Calu3 (cell line): ENCODE data around the gene SLC4A1. TPM values are rescaled to one million over a fixed set of nuclear protein-coding genes. Genes with fewer than 3 reads are reported as not detected.

Experiments used
- BruUV-seq: library from RNA; stranded (reverse); fragments of 400-500 nt; replicated peaks from 2 replicates; lab custom pipeline; 2021; lab: Mats Ljungman, UMichigan
- CTCF ChIA-PET: fragments of 300-600 bp; sonication (Branson Sonifier 250); formaldehyde crosslinking; loops from one replicate; lab custom pipeline; 2022; ENCODE audit warnings: antibody characterized with exemption; lab: Charles Lee
- DNase-seq: peaks from one replicate; pipeline ENCODE4 v3.0.0; 2022
- H3K27ac Mint-ChIP-seq: one replicate; pipeline ENCODE4 v1.8.0; 2022; ENCODE audit warnings: mixed read lengths; ENCODE audit not compliant: unreplicated experiment
- H3K27me3 Mint-ChIP-seq: one replicate; pipeline ENCODE4 v1.8.0; 2022; ENCODE audit warnings: mixed read lengths; ENCODE audit not compliant: unreplicated experiment
- H3K36me3 Mint-ChIP-seq: one replicate; pipeline ENCODE4 v1.8.0; 2022; ENCODE audit warnings: mild to moderate bottlenecking, moderate library complexity, mixed read lengths; ENCODE audit not compliant: insufficient read depth, unreplicated experiment
- H3K4me1 Mint-ChIP-seq: one replicate; pipeline ENCODE4 v1.8.0; 2022; ENCODE audit warnings: mild to moderate bottlenecking, low read depth, mixed read lengths; ENCODE audit not compliant: unreplicated experiment
- H3K4me3 Mint-ChIP-seq: one replicate; pipeline ENCODE4 v1.8.0; 2022; ENCODE audit warnings: mild to moderate bottlenecking, low read depth, moderate library complexity, mixed read lengths; ENCODE audit not compliant: unreplicated experiment
- H3K9me3 Mint-ChIP-seq: one replicate; pipeline ENCODE4 v1.8.0; 2022; ENCODE audit warnings: low read depth, mixed read lengths; ENCODE audit not compliant: unreplicated experiment
- CTCF ChIP-seq: fragments of 200-600 bp; IDR thresholded peaks from one replicate; pipeline ENCODE4 v1.8.0; 2022; ENCODE audit warnings: antibody characterized with exemption; ENCODE audit not compliant: unreplicated experiment
- intact Hi-C: fragments of 100-400 bp; cut with micrococcal nuclease; formaldehyde crosslinking; loops from one replicate; pipeline ENCODE4 v1.10.0; 2022; ENCODE audit not compliant: unreplicated experiment
- total RNA-seq: library from RNA; stranded (reverse); gene quantifications from 2 replicates; pipeline ENCODE4 v1.2.3, GENCODE V29; 2022

SLC4A1 gene
- total RNA-seq, 1 experiment from 2014 or later, result not detected

- Mint-ChIP-seq H3K27ac (no peak overlapping the region), H3K4me1 (peaks cover 30% of the 10 kb centered on the region), H3K9me3 (no peaks in the 10 kb centered on the region), H3K4me3 (no peak overlapping the region), H3K36me3 (peaks cover 52% of the 10 kb centered on the region), H3K27me3 (no peaks in the 10 kb centered on the region)
- BruUV-seq, result no TSS peak
- TF ChIP-seq CTCF, result no peak
- no peak for DNase-seq
- intact Hi-C loops, result no loop called here
- CTCF ChIA-PET, result interaction anchor here (1.1 to 1.4 kb wide), 2 partner anchors 13 to 139 kb away, joined by 4 to 8 read pairs; partner anchors contain the start of gene UBTF
Observed at GRCh38 chr17:44206825-44207155, 61.1 kb downstream of the SLC4A1 start.

- Mint-ChIP-seq H3K4me1 (peaks cover 34% of the 10 kb centered on the region), H3K9me3 (no peaks in the 10 kb centered on the region), H3K4me3 (no peak overlapping the region), H3K27me3 (no peaks in the 10 kb centered on the region), H3K36me3 (peaks cover 46% of the 10 kb centered on the region), H3K27ac (no peak overlapping the region)
- DNase-seq, result peak; percentile 38
- CTCF ChIA-PET, result interaction anchor here (1.1 to 1.4 kb wide), 2 partner anchors 14 to 140 kb away, joined by 4 to 8 read pairs; partner anchors contain the start of gene UBTF
- peak; percentile 45 for TF ChIP-seq CTCF
- intact Hi-C loops, result no loop called here
- BruUV-seq, result no TSS peak
Observed at GRCh38 chr17:44205962-44206824, 61.7 kb downstream of the SLC4A1 start.

GRCh38 chr17:44204441-44204882, 63.5 kb downstream of the SLC4A1 start:
- no peak overlapping the region for H3K4me3 Mint-ChIP-seq
- H3K36me3 Mint-ChIP-seq, result peaks cover 51% of the 10 kb centered on the region
- BruUV-seq, result no TSS peak
- H3K4me1 Mint-ChIP-seq, result peaks cover 39% of the 10 kb centered on the region
- no peak for TF ChIP-seq CTCF
- H3K27me3 Mint-ChIP-seq, result no peaks in the 10 kb centered on the region
- H3K27ac Mint-ChIP-seq, result no peak overlapping the region
- no peak for DNase-seq
- CTCF ChIA-PET, result interaction anchor here (1.2 to 1.5 kb wide), 2 partner anchors 13 to 17 kb away, joined by 3 to 8 read pairs; no protein-coding TSS in a partner anchor
- no peaks in the 10 kb centered on the region for H3K9me3 Mint-ChIP-seq
- intact Hi-C loops, result loop anchor here (5.0 kb wide), 1 partner anchor 143 kb away; the partner anchor contains the start of gene GRN

- Mint-ChIP-seq H3K4me3 (no peak overlapping the region), H3K27me3 (no peaks in the 10 kb centered on the region), H3K36me3 (peaks cover 49% of the 10 kb centered on the region), H3K4me1 (peaks cover 39% of the 10 kb centered on the region), H3K9me3 (no peaks in the 10 kb centered on the region), H3K27ac (peak overlapping the region; percentile 2)
- CTCF ChIA-PET, result interaction anchor here (0.5 to 1.5 kb wide), 7 partner anchors 12 to 789 kb away, joined by 3 to 8 read pairs (median 4); no protein-coding TSS in a partner anchor
- intact Hi-C loops, result loop anchor here (5.0 kb wide), 1 partner anchor 143 kb away; the partner anchor contains the start of gene GRN
- BruUV-seq, result no TSS peak
- DNase-seq, result peak; percentile 58
- TF ChIP-seq CTCF, result peak; percentile 85
Observed at GRCh38 chr17:44203731-44204440, 64.0 kb downstream of the SLC4A1 start.
